Type B pancreatic cell (in vitro differentiated cells): ENCODE results near the gene NRSN2. TPM values are rescaled to one million over a fixed set of nuclear protein-coding genes. Genes with fewer than 3 reads are reported as not detected.
A peak's percentile ranks its signal among the peaks of the same experiment; 100 is the strongest.
"Not testable (repeated sequence)": the region's sequence is repeated elsewhere in the genome, so short reads cannot be mapped to it uniquely, and the experiment has no call there.

ENCODE experiments used
- DNase-seq: peaks from one replicate; pipeline ENCODE4 v3.0.0; 2021; ENCODE audit warnings: mixed read lengths; ENCODE audit not compliant: unreplicated experiment; ENCODE audit errors: extremely low spot score
- H3K27ac Mint-ChIP-seq: 2 replicates; pipeline ENCODE4 v1.8.0; 2021; ENCODE audit warnings: mild to moderate bottlenecking, mixed read lengths
- H3K27me3 Mint-ChIP-seq: 2 replicates; pipeline ENCODE4 v1.8.0; 2021; ENCODE audit warnings: mixed read lengths
- H3K36me3 Mint-ChIP-seq: 2 replicates; pipeline ENCODE4 v1.8.0; 2021; ENCODE audit warnings: mixed read lengths
- H3K4me1 Mint-ChIP-seq: one replicate; pipeline ENCODE4 v1.8.0; 2021; ENCODE audit warnings: mixed read lengths; ENCODE audit not compliant: unreplicated experiment
- H3K4me3 Mint-ChIP-seq: 2 replicates; pipeline ENCODE4 v1.8.0; 2021; ENCODE audit warnings: mild to moderate bottlenecking, mixed read lengths
- H3K9me3 Mint-ChIP-seq: 2 replicates; pipeline ENCODE4 v1.8.0; 2021; ENCODE audit warnings: mixed read lengths
- CTCF ChIP-seq: fragments of 200-600 bp; sonication (generic); conservative IDR thresholded peaks from 2 replicates; pipeline ENCODE4 v1.5.0; 2021; ENCODE audit warnings: antibody characterized with exemption, mild to moderate bottlenecking
- total RNA-seq: library from RNA; stranded (reverse); gene quantifications from 2 replicates; pipeline ENCODE4 v1.2.1, GENCODE V29; 2021; ENCODE audit warnings: low replicate concordance

Gene NRSN2
- total RNA-seq, 1 donor from 2014 or later, result 43.0 TPM

GRCh38 chr20:382291-383115 is 35.6 kb downstream of the NRSN2 start:
- H3K4me3 Mint-ChIP-seq, result peak overlapping the region; percentile 85
- no peak for DNase-seq
- H3K9me3 Mint-ChIP-seq, result no peaks in the 10 kb centered on the region
- peaks cover 4% of the 10 kb centered on the region for H3K4me1 Mint-ChIP-seq
- peak overlapping the region; percentile 56 for H3K27ac Mint-ChIP-seq
- peaks cover 21% of the 10 kb centered on the region for H3K27me3 Mint-ChIP-seq
- TF ChIP-seq CTCF, result no peak
- H3K36me3 Mint-ChIP-seq, result no peaks in the 10 kb centered on the region

- Mint-ChIP-seq H3K27me3 (peaks cover 17% of the 10 kb centered on the region), H3K4me3 (peak overlapping the region; percentile 30), H3K9me3 (no peaks in the 10 kb centered on the region), H3K36me3 (peaks cover 2% of the 10 kb centered on the region), H3K4me1 (peaks cover 4% of the 10 kb centered on the region), H3K27ac (peak overlapping the region; percentile 13)
- TF ChIP-seq CTCF, result no peak
- DNase-seq, result no peak
Measured at GRCh38 chr20:383889-384288, 37.0 kb downstream of the NRSN2 start.

GRCh38 chr20:384723-385122 is 37.8 kb downstream of the NRSN2 start:
- Mint-ChIP-seq H3K4me1 (peaks cover 4% of the 10 kb centered on the region), H3K27me3 (peaks cover 17% of the 10 kb centered on the region), H3K9me3 (no peaks in the 10 kb centered on the region), H3K4me3 (peak overlapping the region; percentile 36), H3K27ac (peak overlapping the region; percentile 13), H3K36me3 (peaks cover 5% of the 10 kb centered on the region)
- TF ChIP-seq CTCF, result no peak
- no peak for DNase-seq

GRCh38 chr20:385448-385847 is 38.5 kb downstream of the NRSN2 start:
- Mint-ChIP-seq H3K9me3 (no peaks in the 10 kb centered on the region), H3K27me3 (peaks cover 17% of the 10 kb centered on the region), H3K4me3 (no peak overlapping the region), H3K36me3 (peaks cover 5% of the 10 kb centered on the region), H3K4me1 (peaks cover 4% of the 10 kb centered on the region), H3K27ac (no peak overlapping the region)
- no peak for TF ChIP-seq CTCF
- DNase-seq, result no peak

- H3K36me3 Mint-ChIP-seq, H3K4me1 Mint-ChIP-seq, H3K9me3 Mint-ChIP-seq, H3K27ac Mint-ChIP-seq, H3K4me3 Mint-ChIP-seq, DNase-seq: not testable (repeated sequence)
- H3K27me3 Mint-ChIP-seq, result peaks cover 17% of the 10 kb centered on the region
Measured at GRCh38 chr20:386634-387033, 39.7 kb downstream of the NRSN2 start.

- H3K27ac Mint-ChIP-seq, result no peak overlapping the region
- DNase-seq, result no peak
- peaks cover 12% of the 10 kb centered on the region for H3K27me3 Mint-ChIP-seq
- H3K4me1 Mint-ChIP-seq, result peaks cover 4% of the 10 kb centered on the region
- H3K9me3 Mint-ChIP-seq, result no peaks in the 10 kb centered on the region
- no peak overlapping the region for H3K4me3 Mint-ChIP-seq
- H3K36me3 Mint-ChIP-seq, result peaks cover 5% of the 10 kb centered on the region
- TF ChIP-seq CTCF, result no peak
Measured at GRCh38 chr20:387520-387919, 40.6 kb downstream of the NRSN2 start.
